GM12878 (cell line): ENCODE results near the gene MOCS1. TPM values are rescaled to one million over a fixed set of nuclear protein-coding genes. Genes with fewer than 3 reads are reported as not detected.

Experiments used
- ATAC-seq: fragments of 200-7000 bp; cut with Tn5 transposase; 3 replicates; pipeline ENCODE4 v1.9.1; 2020; ENCODE audit warnings: mild to moderate bottlenecking, moderate library complexity
- BruUV-seq: library from RNA; stranded (reverse); fragments of 400-500 nt; replicated peaks from 2 replicates; lab custom pipeline; 2021; lab: Mats Ljungman, UMichigan
- CTCF ChIA-PET: fragments of 300-600 bp; sonication (Branson Sonifier 250); formaldehyde crosslinking; extraction: SDS; loops from one replicate; lab custom pipeline; 2021; ENCODE audit warnings: inconsistent platforms; lab: Yijun Ruan, JAX
- POLR2A ChIA-PET: fragments of 350-600 bp; formaldehyde crosslinking; extraction: SDS; loops from one replicate; lab custom pipeline; 2021; ENCODE audit warnings: inconsistent platforms; lab: Charles Lee
- RAD21 ChIA-PET: fragments of 300-600 bp; sonication (Branson Sonifier 250); formaldehyde crosslinking; loops from one replicate; lab custom pipeline; 2023; ENCODE audit warnings: antibody characterized with exemption; ENCODE audit not compliant: unreplicated experiment; lab: Charles Lee
- SMC1A ChIA-PET: fragments of 300-600 bp; sonication (Branson Sonifier 250); formaldehyde crosslinking; loops from one replicate; lab custom pipeline; 2023; ENCODE audit not compliant: unreplicated experiment, uncharacterized antibody; lab: Charles Lee
- DNase-seq: peaks from one replicate; pipeline ENCODE4 v3.0.0-alpha.2; 2011; ENCODE audit warnings: low read depth, low spot score
- FAIRE-seq: peaks from 3 replicates; lab custom pipeline; 2011; peaks lifted over from hg19 to GRCh38; lab: Jason Lieb, UNC
- H2AFZ ChIP-seq: 2 replicates; pipeline ENCODE4 v1.6.0; 2011; ENCODE audit warnings: low read depth, low read length, control low read depth; ENCODE audit not compliant: control insufficient read depth
- H3K27ac ChIP-seq: 2 replicates; pipeline ENCODE4 v1.5.1; 2011; ENCODE audit warnings: control low read depth; ENCODE audit not compliant: control insufficient read depth, insufficient read depth
- H3K27me3 ChIP-seq, 2 experiments: replicated peaks in 1 of 2; 2 replicates each; pipeline versions ENCODE4 v1.6.0 to v1.6.1; 2011; ENCODE audit warnings: low read length in 1 of 2; ENCODE audit not compliant: control insufficient read depth in 2 of 2, insufficient read depth in 2 of 2
- H3K36me3 ChIP-seq, 2 experiments: 2 replicates each; pipeline ENCODE4 v1.5.1; 2011; ENCODE audit warnings: low read length in 1 of 2; ENCODE audit not compliant: control insufficient read depth in 2 of 2, insufficient read depth in 2 of 2
- H3K4me1 ChIP-seq: 2 replicates; pipeline ENCODE4 v1.6.1; 2011; ENCODE audit warnings: mild to moderate bottlenecking, low read length, moderate library complexity, mixed read lengths; ENCODE audit not compliant: control insufficient read depth, insufficient read depth
- H3K4me2 ChIP-seq: 2 replicates; pipeline ENCODE4 v1.6.0; 2011; ENCODE audit warnings: control low read depth; ENCODE audit not compliant: control insufficient read depth, insufficient read depth
- H3K4me3 ChIP-seq: fragments of 200-600 bp; sonication (generic); 2 replicates; pipeline ENCODE4 v1.5.1; 2016
- H3K79me2 ChIP-seq: 2 replicates; pipeline ENCODE4 v1.6.0; 2011; ENCODE audit warnings: low read length; ENCODE audit not compliant: control insufficient read depth, insufficient read depth
- H3K9ac ChIP-seq: 2 replicates; pipeline ENCODE4 v1.8.0; 2011; ENCODE audit warnings: low read length, control low read depth, mixed read lengths; ENCODE audit not compliant: control insufficient read depth, insufficient read depth
- H3K9me3 ChIP-seq: replicated peaks from 3 replicates; pipeline ENCODE4 v1.5.1; 2011; ENCODE audit warnings: mild to moderate bottlenecking, low read length; ENCODE audit not compliant: control insufficient read depth, insufficient read depth
- H4K20me1 ChIP-seq: 2 replicates; pipeline ENCODE4 v1.6.0; 2011; ENCODE audit not compliant: control insufficient read depth, insufficient read depth
- JUNB ChIP-seq: IDR thresholded peaks from 2 replicates; pipeline ENCODE4 v1.6.1; 2016; ENCODE audit warnings: antibody characterized with exemption, mild to moderate bottlenecking
- KLF5 ChIP-seq: fragments of 450-650 bp; IDR thresholded peaks from 2 replicates; pipeline ENCODE4 v1.6.1; 2014; ENCODE audit warnings: mild to moderate bottlenecking; ENCODE audit not compliant: partially characterized antibody
- MEF2B ChIP-seq: fragments of 450-650 bp; IDR thresholded peaks from 2 replicates; pipeline ENCODE4 v1.6.1; 2018; ENCODE audit warnings: mild to moderate bottlenecking, moderate library complexity; ENCODE audit not compliant: partially characterized antibody, poor library complexity, severe bottlenecking
- NFIC ChIP-seq: IDR thresholded peaks from 2 replicates; pipeline ENCODE4 v1.6.1; 2012; ENCODE audit warnings: low read depth, mild to moderate bottlenecking, inconsistent platforms, low read length, moderate library complexity
- NKRF ChIP-seq: fragments of 450-650 bp; conservative IDR thresholded peaks from 2 replicates; pipeline ENCODE4 v1.6.1; 2017; ENCODE audit warnings: mild to moderate bottlenecking, moderate library complexity
- PAX5 ChIP-seq: IDR thresholded peaks from 2 replicates; pipeline ENCODE4 v1.6.1; 2011; ENCODE audit warnings: low read depth, low read length, borderline replicate concordance
- POLR2AphosphoS5 ChIP-seq: IDR thresholded peaks from 2 replicates; pipeline ENCODE4 v1.6.1; 2011; ENCODE audit warnings: mild to moderate bottlenecking, low read length, inconsistent platforms
- RB1 ChIP-seq: fragments of 450-650 bp; formaldehyde crosslinking; IDR thresholded peaks from 2 replicates; pipeline ENCODE4 v1.6.1; 2017; ENCODE audit warnings: mild to moderate bottlenecking, borderline replicate concordance
- RFX5 ChIP-seq: IDR thresholded peaks from 2 replicates; pipeline ENCODE4 v1.6.1; 2011; ENCODE audit warnings: low read depth, low read length, improper control_type of control experiment
- RUNX3 ChIP-seq: IDR thresholded peaks from 2 replicates; pipeline ENCODE4 v1.6.1; 2012; ENCODE audit warnings: low read length, inconsistent platforms
- SREBF1 ChIP-seq: IDR thresholded peaks from 2 replicates; pipeline ENCODE4 v1.6.1; 2012; ENCODE audit warnings: mild to moderate bottlenecking, low read length
- STAT1 ChIP-seq: fragments of 450-650 bp; conservative IDR thresholded peaks from 2 replicates; pipeline ENCODE4 v1.6.1; 2014; ENCODE audit warnings: antibody characterized with exemption, mild to moderate bottlenecking
- TCF7 ChIP-seq: IDR thresholded peaks from 2 replicates; pipeline ENCODE4 v1.6.1; 2014; ENCODE audit warnings: antibody characterized with exemption, borderline replicate concordance
- USF1 ChIP-seq: IDR thresholded peaks from 2 replicates; pipeline ENCODE4 v1.6.1; 2011; ENCODE audit warnings: borderline replicate concordance, low read depth, mild to moderate bottlenecking, moderate library complexity, mixed read lengths, low read length; ENCODE audit not compliant: insufficient read depth; ENCODE audit errors: extremely low read length
- ZNF274 ChIP-seq: IDR thresholded peaks from one replicate; pipeline ENCODE4 v1.8.0; 2011; ENCODE audit not compliant: insufficient read length, insufficient read depth
- ZZZ3 ChIP-seq: IDR thresholded peaks from 2 replicates; pipeline ENCODE4 v1.6.1; 2011; ENCODE audit warnings: low read depth; ENCODE audit not compliant: control insufficient read depth, insufficient read length
- WGBS: methylation state at CpG from one replicate; pipeline ENCODE4 v1.1.6; 2016; ENCODE audit warnings: low lambda C conversion rate; ENCODE audit not compliant: insufficient replicate concordance, insufficient coverage; ENCODE audit errors: missing lambda C conversion rate; 5-methylcytosine and 5-hydroxymethylcytosine counted together
- in situ Hi-C: fragments of 300-500 bp; cut with MboI; formaldehyde crosslinking; loops from 9 replicates; pipeline ENCODE4 v1.14.3; 2018; ENCODE audit warnings: mixed read lengths
- intact Hi-C: fragments of 100-400 bp; cut with micrococcal nuclease; formaldehyde crosslinking; loops from one replicate; pipeline ENCODE4 v1.14.2; 2022; ENCODE audit not compliant: unreplicated experiment
- polyA plus RNA-seq, 11 experiments: library from polyadenylated mRNA; depleted of rRNA in 4 of 11; unstranded in 6 of 11; stranded (reverse) in 5 of 11; fragments of >200 nt; fragmentation: Nextera tagmentation in 4 of 11; fragmentation: Illumina TruSeq in 1 of 11; extraction: Ambion mirVana in 4 of 11; extraction: Trizol in 1 of 11; gene quantifications; 1 replicate in 1 of 11; 2 replicates in 10 of 11; pipeline versions ENCODE4 v1.2.1 to v1.2.3, GENCODE V29; 2011 to 2016; ENCODE audit warnings: inconsistent platforms in 2 of 11, missing spikeins in 2 of 11, low read depth in 1 of 11
- total RNA-seq, 4 experiments: library from RNA; depleted of rRNA in 3 of 4; stranded (reverse); fragments of >200 nt in 3 of 4; fragmentation: Illumina TruSeq in 1 of 4; extraction: Trizol in 1 of 4; gene quantifications; 2 replicates each; pipeline versions ENCODE4 v1.2.1 to v1.2.3, GENCODE V29; 2013 to 2021

The MOCS1 gene
- total and polyA plus RNA-seq, 10 of the 15 experiments (the other 5 are each of a cell fraction or from before 2014, with no cell fraction given): 0.02 to 5.4 (median 0.16) TPM; not detected in 2

- TF ChIP-seq PAX5 (no peak), USF1 (no peak)
Observed at GRCh38 chr6:39937686-39938333, 3.5 kb upstream of the MOCS1 start (continued).

- H3K79me2 ChIP-seq: no peaks in the 10 kb centered on the region
- no TSS peak for BruUV-seq
- DNase-seq (no peak), FAIRE-seq (no peak), ATAC-seq (no peak)
- H3K9ac ChIP-seq: no peak overlapping the region
- no peak overlapping the region for H3K4me3 ChIP-seq
- in situ Hi-C loops: no loop called here
- H2AFZ ChIP-seq: no peak overlapping the region
- H3K27ac ChIP-seq: no peak overlapping the region
- POLR2A ChIA-PET: no interaction called here
- no peaks in the 10 kb centered on the region for H3K36me3 ChIP-seq
- RAD21 ChIA-PET: interaction anchor here (0.6 kb wide), 1 partner anchor 270 kb away, joined by 3 read pairs; no protein-coding TSS in a partner anchor
- no peaks in the 10 kb centered on the region for H3K9me3 ChIP-seq
- no peaks in the 10 kb centered on the region for H4K20me1 ChIP-seq
- no peaks in the 10 kb centered on the region for H3K4me1 ChIP-seq
- H3K27me3 ChIP-seq: peaks cover 0 to 3% of the 10 kb centered on the region in 2 experiments; a peak in 1 of 4 replicates
- SMC1A ChIA-PET: no interaction called here
- CTCF ChIA-PET: no interaction called here
- 100% methylated on average over 1 of the region's 1 CpG for WGBS
- H3K4me2 ChIP-seq: no peak overlapping the region
- intact Hi-C loops: no loop called here
- TF ChIP-seq RB1 (no peak), KLF5 (no peak), ZZZ3 (no peak), SREBF1 (no peak), ZNF274 (no peak), STAT1 (no peak), MEF2B (no peak), NFIC (no peak), JUNB (no peak), NKRF (no peak), TCF7 (no peak), RFX5 (no peak), RUNX3 (no peak), POLR2AphosphoS5 (no peak)
Observed at GRCh38 chr6:39936857-39937256, 2.6 kb upstream of the MOCS1 start.
